ENCODE measurements around the gene AUTS2.

AUTS2 gene

GRCh38 chr7:70736715-70737460 is 1138.6 kb downstream of the AUTS2 start:
- in situ Hi-C loops (cut with MboI; ENCODE audit: low sequenced_read_pairs), result no loop called here

- in situ Hi-C loops (cut with MboI; ENCODE audit: low sequenced_read_pairs), result no loop called here
Measured at GRCh38 chr7:70738151-70738885, 1140.0 kb downstream of the AUTS2 start.

- in situ Hi-C loops (cut with MboI; ENCODE audit: low sequenced_read_pairs), result no loop called here
Measured at GRCh38 chr7:70739646-70740210, 1141.5 kb downstream of the AUTS2 start.

GRCh38 chr7:70741666-70742065 is 1143.4 kb downstream of the AUTS2 start:
- in situ Hi-C loops (cut with MboI; ENCODE audit: low sequenced_read_pairs), result no loop called here

- in situ Hi-C loops (cut with MboI; ENCODE audit: low sequenced_read_pairs), result no loop called here
Measured at GRCh38 chr7:70743531-70744325, 1145.5 kb downstream of the AUTS2 start.

GRCh38 chr7:70744492-70744891 is 1146.2 kb downstream of the AUTS2 start:
- in situ Hi-C loops (cut with MboI; ENCODE audit: low sequenced_read_pairs), result no loop called here

GRCh38 chr7:70749831-70750230 is 1151.6 kb downstream of the AUTS2 start:
- in situ Hi-C loops (cut with MboI; ENCODE audit: low sequenced_read_pairs), result no loop called here

- in situ Hi-C loops (cut with MboI; ENCODE audit: low sequenced_read_pairs), result no loop called here
Measured at GRCh38 chr7:70751895-70752294, 1153.6 kb downstream of the AUTS2 start.

GRCh38 chr7:70752794-70753241 is 1154.5 kb downstream of the AUTS2 start:
- in situ Hi-C loops (cut with MboI; ENCODE audit: low sequenced_read_pairs), result no loop called here

GRCh38 chr7:70756789-70757188 is 1158.5 kb downstream of the AUTS2 start:
- in situ Hi-C loops (cut with MboI; ENCODE audit: low sequenced_read_pairs), result no loop called here

- in situ Hi-C loops (cut with MboI; ENCODE audit: low sequenced_read_pairs), result no loop called here
Measured at GRCh38 chr7:70758646-70759045, 1160.4 kb downstream of the AUTS2 start.

- in situ Hi-C loops (cut with MboI; ENCODE audit: low sequenced_read_pairs), result no loop called here
Measured at GRCh38 chr7:70759674-70760073, 1161.4 kb downstream of the AUTS2 start.

GRCh38 chr7:70761711-70762328 is 1163.5 kb downstream of the AUTS2 start:
- in situ Hi-C loops (cut with MboI; ENCODE audit: low sequenced_read_pairs), result no loop called here

GRCh38 chr7:70762696-70763095 is 1164.4 kb downstream of the AUTS2 start:
- in situ Hi-C loops (cut with MboI; ENCODE audit: low sequenced_read_pairs), result no loop called here

GRCh38 chr7:70763961-70764691 is 1165.9 kb downstream of the AUTS2 start:
- in situ Hi-C loops (cut with MboI; ENCODE audit: low sequenced_read_pairs), result no loop called here

GRCh38 chr7:70764701-70765208 is 1166.5 kb downstream of the AUTS2 start:
- in situ Hi-C loops (cut with MboI; ENCODE audit: low sequenced_read_pairs), result no loop called here

GRCh38 chr7:70765651-70766050 is 1167.4 kb downstream of the AUTS2 start:
- in situ Hi-C loops (cut with MboI; ENCODE audit: low sequenced_read_pairs), result no loop called here

GRCh38 chr7:70766109-70766508 is 1167.8 kb downstream of the AUTS2 start:
- in situ Hi-C loops (cut with MboI; ENCODE audit: low sequenced_read_pairs), result no loop called here

- in situ Hi-C loops (cut with MboI; ENCODE audit: low sequenced_read_pairs), result no loop called here
Measured at GRCh38 chr7:70766694-70767093, 1168.4 kb downstream of the AUTS2 start.

- in situ Hi-C loops (cut with MboI; ENCODE audit: low sequenced_read_pairs), result no loop called here
Measured at GRCh38 chr7:70770154-70770553, 1171.9 kb downstream of the AUTS2 start.
